NCI-H2029 treated with DMSO at 0.1 percent for 48 hours (cell line): ENCODE results near the gene SSR4.
"Not testable (repeated sequence)": the region's sequence is repeated elsewhere in the genome, so short reads cannot be mapped to it uniquely, and the experiment has no call there.

ENCODE experiments used
- DNase-seq: peaks from one replicate; lab custom pipeline; 2025; lab: John Stamatoyannopoulos, UW

Gene SSR4

DNA sequence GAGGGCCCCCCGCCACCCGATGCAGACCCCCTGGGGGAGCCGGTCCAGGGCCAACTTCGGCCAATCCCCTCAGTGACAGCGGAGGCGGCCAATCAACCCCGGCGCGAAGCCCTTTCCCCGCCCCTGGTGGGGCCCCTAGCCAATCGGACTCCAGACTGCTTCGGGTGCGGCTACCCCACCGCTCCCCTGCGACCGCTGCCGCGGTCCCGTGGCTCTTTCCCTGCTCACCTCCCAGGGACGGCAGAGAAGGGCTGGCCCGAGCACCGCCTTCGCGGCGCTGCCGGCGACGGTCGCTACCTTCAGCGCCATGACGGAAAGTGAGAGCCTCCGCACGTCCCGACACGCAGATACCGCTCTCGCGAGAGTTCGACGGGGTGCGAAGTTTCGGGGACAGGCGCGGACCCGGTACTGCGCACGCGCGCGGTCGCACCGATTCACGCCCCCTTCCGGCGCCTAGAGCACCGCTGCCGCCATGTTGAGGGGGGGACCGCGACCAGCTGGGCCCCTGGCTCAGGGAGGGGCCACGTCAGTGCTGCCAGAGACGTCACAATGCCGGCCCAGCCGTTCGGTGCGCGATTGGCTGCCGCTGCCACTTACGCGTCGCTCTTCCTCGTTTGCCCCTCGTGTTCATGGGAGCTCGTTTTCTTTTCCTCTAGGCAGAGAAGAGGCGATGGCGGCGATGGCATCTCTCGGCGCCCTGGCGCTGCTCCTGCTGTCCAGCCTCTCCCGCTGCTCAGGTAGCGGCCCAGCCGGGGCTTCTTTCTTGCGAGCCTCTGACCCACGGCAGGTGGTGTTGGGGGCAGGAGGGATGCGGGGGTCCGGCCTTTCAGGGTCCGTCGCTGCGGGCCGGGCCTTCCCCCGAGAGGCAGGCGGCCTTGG, at the start of gene SSR4, which contains the start of gene IDH3G:
Gene SSR4, plus strand, starts transcription at position 651 of the 879 bp plus-strand sequence. Its CDS starts 20 bp downstream, at position 671.
Gene IDH3G, minus strand, starts transcription at position 358 of the 879 bp plus-strand sequence. Its CDS starts 49 bp downstream, at position 309.
- DNase-seq = peak; percentile 71

DNA sequence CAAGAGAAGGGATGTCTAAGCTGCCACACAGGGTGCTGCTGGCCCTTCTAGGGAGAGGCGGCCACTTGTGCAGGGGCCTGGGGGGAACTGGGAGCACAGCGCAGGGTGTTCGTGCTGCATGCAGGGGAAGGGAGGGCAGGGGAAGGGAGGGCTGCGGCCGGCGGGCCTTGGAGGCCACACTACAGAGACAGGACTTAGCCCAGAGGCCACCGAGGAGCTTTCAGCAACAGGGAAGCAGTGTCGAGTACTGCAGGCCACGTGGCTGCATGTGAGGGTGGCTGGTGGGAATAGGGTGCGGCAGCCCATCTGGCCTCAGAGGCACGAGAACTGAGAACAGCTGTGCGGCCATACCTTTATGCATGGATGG, 49.4 kb upstream of the SSR4 start:
- not testable (repeated sequence) for DNase-seq

DNA sequence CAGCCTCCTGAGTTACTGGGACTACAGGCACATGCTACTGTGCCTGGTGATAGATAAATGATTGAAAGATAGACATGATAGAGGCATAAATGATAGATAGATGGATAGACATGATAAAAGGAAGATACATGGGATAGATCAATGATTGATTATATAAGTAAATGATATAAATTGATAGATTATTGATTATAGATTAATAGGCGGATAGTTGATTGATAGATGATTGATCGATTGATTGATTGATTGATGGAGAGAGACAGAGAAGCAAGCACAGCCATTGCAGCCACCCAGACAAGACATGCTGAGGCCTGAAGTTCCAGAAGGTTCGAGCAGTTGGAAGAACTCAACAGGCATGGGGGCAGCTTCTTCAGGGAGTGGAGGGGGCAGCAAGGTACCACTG, 48.1 kb upstream of the SSR4 start:
- no peak for DNase-seq

DNA sequence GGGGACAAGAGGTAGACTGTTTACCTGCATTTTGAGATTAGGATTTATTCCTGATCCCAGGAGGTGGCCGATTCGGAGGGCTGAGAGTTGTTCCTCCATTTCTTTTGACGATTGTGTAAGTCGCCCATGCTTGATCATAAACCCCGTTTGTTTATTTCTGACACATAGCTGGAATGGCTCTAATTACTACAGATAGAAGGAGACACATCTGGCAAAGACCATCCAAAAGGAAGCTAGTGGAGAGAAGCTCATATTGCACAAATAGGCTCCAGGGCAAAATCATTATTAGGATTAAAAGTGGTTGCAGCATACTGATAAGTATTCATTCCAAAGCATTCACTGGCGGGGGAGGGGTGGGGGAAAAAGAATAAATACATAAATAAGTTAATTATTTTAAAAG, 47.5 kb upstream of the SSR4 start:
- DNase-seq = not testable (repeated sequence)

DNA sequence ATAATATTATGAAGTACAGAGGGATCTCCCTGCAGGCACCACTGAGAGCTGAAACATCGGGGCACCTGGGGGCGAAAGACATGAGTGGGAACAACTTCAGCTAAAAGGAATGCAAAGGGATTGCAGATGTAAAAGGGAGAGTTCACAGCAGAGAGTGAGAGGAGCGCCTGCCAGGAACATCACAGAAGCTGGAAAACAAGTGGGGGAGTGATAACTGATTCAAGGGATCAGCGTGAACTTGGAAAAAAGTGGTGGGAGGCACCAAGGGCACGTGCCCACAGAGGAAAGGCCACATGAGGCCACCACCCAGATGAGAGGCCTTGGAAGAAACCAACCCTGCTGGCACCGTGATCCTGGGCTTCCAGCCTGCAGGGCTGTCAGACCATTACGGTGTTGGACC, 45.5 kb upstream of the SSR4 start:
- DNase-seq = not testable (repeated sequence)

DNA sequence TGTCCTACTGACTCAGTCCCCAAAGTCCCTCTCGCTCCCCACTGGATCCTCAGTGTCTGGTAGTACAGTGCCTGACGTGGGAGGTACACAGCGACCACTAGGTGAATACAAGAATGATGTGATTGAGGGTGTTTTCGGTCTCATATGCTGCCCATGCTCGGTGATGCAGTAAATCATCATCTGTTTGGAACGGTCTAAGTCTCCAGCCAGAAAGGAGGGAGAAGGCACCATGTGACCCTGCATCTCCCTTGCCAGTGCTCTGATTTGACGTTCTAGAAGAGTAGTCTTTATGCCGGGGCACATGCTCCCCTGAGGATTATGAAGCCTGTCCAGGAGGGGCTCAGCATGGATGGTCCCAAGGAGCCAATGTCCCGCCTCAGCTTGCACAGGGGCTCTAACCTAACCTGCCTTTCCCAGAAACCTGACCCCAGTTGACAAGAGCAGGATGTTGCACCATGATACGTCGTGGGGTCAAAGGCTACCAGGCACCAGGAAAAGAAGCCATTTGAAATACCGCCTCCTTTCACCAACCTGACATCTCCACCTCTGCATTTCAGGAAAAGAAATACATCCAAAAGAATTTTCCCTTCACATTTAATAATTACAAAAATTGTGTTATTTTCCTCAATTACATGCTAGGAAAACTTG, 44.2 kb upstream of the SSR4 start:
- DNase-seq = no peak

DNA sequence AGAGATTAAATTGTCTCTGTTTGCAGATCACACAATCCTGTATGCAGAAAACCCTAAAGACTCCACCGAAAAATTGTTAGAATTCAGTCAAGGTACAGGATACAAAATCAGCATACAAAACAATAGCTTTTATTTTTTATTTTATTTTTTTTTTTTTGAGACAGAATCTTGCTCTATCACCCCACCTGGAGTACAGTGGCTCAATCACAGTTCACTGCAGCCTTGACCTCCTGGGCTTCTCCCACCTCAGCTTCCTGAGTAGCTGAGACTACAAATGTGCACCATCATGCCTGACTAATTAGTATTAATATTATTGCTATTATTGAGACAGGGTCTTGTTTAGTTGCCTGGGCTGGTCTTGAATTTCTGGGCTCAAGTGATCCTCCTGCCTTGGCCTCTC, 39.3 kb upstream of the SSR4 start:
- DNase-seq = no peak

DNA sequence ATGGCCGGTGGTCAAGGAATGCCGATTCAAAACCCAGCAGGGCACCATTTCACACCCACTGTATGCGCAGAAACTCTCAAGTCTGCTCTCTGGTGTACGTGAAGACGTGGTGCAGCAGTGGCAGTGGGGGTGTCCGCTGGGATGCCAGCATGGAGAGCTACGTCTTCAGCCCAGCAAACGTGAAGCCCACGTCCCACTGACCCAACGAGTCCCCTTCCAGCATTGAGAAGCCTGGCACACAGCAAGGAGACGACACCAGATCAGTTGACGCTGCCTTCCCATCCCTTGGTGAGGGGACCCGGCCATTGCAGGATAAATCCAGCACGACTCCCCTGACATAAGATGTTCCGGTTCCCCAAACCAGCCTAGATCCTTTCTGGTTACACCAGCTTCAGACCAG, 32.6 kb upstream of the SSR4 start:
- no peak for DNase-seq

DNA sequence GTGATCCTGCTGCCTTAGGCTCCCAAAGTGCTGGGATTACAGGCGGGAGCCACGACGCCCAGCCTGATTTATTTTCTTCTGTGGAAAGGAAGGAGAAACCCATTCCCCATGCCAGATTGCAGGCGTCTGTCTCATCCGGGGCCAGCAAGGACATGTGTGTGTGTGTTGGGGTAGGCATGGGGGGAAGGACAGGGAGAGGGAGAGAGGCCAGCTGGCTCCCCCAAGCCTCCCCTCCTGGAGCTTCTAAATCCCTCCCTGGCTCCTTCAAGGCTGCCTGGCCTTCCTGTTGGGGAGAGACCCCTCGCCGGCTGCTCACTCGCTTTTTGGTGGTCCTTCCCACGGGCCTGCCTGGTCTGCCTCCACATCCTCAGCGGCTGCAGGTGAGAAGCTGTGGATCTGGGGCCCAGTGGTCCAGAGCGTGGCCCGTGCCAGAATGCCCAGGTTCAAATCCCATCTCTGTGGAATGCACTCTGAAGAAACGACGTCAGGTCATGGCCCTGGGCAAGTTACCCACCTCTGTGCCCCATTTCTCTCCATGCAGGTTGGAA, 31.8 kb upstream of the SSR4 start:
- no peak for DNase-seq

DNA sequence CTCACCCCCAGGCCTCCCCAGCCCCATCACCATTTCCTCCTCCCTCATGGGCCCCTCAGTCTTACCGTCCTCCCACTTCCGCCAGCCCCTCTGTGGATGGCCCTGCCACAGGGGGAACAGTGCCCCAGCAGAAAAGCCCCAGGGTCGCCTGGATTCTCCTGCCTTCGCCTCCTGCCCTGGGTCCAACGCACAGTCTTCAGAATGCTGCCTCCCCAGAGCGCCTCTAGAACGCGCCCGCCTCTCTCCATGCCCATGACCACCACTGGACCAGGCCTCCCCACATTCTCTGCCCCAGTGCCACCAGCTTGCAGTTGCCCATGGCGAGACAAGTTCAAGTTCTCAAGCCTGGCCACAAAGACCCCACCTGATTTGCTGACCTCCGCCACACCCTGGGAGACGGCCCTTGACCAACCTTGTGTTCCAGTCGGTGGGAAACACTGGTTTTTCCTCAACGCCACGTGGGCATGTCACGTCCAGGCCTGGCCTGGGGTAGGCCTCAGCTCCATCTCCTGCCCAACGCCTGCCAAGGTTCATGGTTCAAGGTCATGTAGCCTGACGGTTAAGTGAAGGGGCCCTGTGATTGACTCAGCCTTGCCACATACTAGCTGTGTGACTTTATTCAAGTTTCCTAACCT, 31.1 kb upstream of the SSR4 start:
- no peak for DNase-seq

DNA sequence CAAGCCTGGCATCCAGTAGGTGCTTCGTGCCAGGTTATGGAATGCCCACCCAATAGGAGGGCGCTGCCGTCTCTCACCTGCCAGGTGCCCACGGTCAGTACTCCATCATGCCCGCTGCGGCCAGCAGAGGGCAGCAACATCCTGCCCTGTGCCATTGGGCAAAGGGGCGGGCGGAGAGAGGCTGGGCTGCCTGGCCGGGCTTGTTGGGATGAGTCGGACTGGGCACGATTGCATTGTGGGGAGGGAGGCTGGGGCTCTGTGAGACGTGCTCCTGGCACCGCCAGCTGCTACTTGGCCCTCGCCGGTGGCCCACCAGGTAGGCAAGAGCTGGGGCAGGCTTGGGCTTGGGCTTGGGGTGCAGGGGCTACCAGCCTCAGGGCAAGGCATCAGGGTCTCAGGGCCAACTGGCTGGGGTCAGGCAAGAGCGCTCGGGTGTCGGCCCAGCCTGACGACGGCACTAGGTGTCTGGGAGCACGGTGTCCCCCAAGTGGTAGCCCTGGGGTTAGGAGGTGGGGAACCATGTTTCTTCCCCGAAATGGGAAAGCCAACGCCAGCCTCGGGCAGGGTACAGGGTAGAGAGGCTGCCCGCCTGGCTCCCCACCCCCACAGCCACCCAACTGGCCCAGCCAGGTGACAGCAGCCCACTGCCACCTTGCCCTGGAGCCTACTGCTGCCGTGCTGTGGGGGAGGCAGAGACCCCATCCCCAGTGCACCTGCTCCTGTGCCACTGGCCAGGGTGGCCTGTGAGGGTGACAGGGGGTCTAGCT, 30.3 kb upstream of the SSR4 start, which contains the start of gene PLXNB3:
Gene PLXNB3, plus strand, starts transcription at position 261 of the 767 bp plus-strand sequence. CDS start 1,287 bp downstream, outside the sequence.
- peak; percentile 40 for DNase-seq

DNA sequence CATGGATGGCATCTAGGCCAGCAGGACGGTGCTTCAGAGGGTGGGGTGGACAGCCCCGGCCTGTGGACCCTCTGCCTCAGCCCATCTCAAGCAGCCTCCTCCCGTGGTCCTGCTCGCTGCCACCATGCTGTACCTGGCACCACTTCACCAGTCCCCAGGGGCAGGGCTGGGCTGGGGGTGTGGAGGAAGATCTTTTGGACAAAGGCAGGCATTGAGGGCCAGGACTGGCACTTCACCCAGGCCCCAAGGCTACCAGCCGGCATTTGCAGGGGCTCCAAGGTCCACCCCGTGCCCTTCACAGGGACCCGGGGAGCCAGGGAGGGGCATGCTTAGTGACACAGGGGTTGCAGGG, 29.7 kb upstream of the SSR4 start:
- no peak for DNase-seq

DNA sequence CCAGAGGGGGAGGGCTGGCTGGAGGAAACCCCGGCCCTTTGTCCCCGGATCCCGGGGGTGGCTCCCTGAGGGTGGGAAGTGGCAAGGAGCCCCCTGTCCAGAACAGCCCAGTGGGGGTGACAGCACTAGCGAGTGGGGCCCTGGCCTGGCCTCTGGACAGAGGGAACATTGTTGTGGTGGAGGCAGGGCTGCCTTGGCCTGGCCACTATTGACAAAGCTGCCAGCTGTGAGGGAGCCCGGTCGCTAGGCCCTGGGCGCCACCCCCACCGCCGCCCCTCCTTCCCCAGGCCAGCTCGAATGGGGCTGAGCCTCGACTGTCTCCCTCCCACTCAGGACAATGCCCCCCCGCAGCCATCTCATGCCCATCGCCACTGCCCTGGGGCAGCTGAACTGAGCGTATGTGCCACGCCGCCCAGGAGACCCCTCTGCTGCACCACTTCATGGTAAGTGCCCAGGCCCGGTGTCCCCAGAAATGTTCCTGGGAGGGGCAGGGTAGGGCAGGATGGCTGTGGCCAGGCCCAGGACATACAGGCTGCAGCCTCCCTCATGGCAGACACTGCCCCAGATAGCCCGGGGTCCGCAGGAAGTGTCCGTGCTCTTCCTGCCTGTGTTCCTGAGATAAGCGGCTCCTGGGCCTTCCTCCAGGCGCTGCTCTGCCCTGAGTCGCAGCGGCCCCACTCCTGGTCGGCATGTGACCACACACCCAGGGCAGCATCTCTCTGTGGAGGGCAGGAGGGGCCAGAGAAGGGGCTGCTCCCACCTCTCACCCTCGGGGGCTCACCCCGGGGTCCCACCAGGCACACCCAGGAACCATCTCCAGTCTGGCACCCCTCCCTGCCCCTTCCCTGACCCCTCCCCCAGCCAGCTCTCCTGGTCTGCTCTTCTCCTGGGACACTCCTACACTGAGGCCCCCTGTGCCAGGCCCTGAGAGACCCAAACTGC, 29.1 kb upstream of the SSR4 start:
- no peak for DNase-seq

DNA sequence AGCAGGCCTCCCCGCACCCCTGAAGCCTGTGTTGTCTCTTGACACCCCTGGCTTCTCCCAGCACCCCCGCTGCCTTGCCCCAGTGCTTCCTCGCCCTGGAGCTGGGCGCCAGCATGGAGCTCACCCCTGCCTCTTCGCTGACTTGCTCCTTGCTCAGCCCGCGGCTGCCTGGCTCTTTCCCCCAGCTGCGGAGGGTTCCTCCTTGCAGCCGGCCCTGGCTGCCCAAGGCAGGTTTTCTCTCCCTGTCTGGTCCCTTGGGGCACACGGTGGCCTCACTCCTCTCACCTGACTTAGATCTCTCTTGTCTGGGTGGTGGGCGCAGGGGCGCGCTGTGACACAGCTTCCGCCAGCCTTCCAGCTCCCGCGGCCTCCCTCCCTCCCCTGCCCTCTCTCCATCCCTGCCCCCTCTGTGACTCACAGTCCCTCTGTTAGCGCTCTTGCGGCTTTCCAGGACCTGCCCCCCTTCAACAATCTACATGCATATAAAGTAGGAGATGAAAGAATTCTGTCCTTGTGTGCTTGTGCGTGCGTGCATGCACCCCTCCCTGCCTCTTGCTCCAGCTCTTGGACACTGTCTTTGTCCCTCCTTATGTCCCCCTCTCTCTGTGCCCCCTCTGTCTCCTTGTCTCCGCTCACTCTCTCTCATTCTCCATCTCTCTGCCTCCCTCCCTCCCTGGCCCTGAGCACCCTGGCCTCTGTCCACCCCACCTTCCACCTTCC, 28.2 kb upstream of the SSR4 start:
- DNase-seq = no peak

DNA sequence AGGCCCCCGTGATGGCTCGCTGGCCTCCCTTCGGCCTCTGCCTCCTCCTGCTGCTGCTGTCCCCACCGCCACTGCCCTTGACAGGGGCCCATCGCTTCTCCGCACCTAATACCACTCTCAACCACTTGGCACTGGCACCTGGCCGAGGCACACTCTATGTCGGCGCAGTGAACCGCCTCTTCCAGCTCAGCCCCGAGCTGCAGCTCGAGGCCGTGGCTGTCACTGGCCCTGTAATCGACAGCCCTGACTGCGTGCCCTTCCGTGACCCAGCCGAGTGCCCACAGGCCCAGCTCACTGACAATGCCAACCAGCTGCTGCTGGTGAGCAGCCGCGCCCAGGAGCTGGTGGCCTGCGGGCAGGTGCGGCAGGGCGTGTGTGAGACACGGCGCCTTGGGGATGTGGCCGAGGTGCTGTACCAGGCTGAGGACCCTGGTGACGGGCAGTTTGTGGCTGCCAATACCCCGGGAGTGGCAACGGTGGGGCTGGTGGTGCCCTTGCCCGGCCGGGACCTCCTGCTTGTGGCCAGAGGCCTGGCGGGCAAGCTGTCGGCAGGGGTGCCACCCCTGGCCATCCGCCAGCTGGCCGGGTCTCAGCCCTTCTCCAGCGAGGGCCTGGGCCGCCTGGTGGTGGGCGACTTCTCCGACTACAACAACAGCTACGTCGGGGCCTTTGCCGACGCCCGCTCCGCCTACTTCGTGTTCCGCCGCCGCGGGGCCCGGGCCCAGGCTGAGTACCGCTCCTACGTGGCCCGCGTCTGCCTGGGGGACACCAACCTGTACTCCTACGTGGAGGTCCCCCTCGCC, 27.4 kb upstream of the SSR4 start:
- no peak for DNase-seq

DNA sequence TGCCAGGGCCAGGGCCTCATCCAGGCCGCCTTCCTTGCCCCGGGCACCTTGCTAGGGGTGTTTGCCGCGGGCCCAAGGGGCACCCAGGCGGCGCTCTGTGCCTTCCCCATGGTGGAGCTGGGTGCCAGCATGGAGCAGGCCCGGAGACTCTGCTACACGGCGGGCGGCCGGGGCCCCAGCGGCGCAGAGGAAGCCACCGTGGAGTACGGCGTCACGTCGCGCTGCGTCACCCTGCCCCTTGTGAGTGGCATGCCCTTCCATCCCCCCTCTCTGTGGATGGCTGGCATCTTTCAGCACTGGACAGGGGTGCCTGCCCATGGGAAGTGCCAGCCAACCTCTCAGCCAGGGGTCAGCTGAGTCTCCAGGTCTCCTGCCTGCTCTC, 26.8 kb upstream of the SSR4 start:
- DNase-seq = no peak

DNA sequence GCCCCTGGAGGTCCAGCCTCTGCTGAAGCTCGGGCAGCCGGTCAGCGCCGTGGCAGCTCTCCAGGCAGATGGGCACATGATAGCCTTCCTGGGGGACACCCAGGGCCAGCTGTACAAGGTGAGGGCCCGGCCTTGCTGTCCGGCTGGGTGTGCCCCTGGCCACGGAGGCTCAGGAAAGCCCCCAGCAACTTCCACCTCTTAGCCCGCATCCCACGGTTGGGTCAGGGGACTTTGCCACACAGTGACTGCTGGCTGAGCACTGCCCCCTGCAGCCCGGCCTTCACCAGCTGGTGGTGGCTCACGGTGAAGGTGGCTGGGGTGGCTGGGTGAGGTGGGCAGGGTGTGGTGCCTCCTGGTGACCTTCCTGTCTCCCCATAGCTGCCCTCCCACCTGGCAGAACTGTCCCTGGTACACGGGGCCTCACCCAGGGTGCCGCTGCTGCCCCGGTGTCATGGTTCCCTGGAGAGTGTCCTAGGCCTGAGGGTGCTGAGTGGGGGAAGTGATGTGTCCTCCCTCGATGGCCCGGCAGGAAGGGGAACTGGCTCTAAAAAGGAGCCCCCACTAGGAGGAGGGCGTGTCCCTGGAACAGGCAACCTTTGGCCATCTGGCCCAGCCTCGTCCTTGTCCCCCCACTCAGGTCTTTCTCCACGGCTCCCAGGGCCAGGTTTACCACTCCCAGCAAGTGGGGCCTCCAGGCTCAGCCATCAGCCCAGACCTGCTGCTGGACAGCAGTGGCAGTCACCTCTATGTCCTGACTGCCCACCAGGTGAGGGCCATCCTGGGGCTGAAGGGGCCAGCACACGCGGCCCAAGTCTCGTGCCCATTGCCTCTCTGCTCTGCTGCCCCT, 25.9 kb upstream of the SSR4 start:
- no peak for DNase-seq

DNA sequence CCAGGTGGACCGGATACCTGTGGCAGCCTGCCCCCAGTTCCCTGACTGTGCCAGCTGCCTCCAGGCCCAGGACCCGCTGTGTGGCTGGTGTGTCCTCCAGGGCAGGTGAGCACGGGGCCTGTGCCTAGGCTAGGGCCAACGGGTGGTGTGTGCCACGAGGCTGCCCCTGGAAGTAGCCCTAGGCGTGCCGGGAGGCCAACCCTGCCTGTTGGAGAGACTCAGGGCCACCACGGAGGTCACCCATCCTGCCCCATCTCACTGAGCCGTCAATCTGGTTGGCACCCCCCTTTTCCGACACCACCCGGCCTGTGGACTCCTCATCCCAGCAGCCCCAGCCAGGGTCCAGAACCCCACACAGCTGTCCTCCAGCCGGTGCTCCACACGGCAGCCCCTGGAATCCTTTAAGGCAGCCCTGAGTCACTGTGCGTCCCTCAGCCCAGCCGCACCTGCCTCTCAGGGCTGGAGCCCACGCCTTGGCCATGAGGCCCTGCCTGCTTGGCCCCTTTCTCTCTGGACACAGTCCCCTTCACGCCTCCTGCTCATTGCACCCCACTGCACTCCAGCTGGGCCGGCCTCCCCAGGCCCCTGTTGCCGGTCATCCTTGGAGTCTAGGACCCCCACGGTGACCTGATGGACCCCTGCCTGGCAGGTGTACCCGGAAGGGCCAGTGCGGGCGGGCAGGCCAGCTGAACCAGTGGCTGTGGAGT, 25.2 kb upstream of the SSR4 start:
- DNase-seq = no peak
